Endothelial cell of umbilical vein (primary cell): ENCODE results near the gene WRAP53. TPM values are rescaled to one million over a fixed set of nuclear protein-coding genes. Genes with fewer than 3 reads are reported as not detected.

Source experiments
- BruUV-seq: library from RNA; stranded (reverse); fragments of 400-500 nt; replicated peaks from 2 replicates; lab custom pipeline; 2021; lab: Mats Ljungman, UMichigan
- CTCF ChIA-PET: fragments of 300-600, 350-600 bp; sonication (Branson Sonifier 250); formaldehyde crosslinking; loops from one replicate; lab custom pipeline; 2021; ENCODE audit warnings: antibody characterized with exemption, inconsistent platforms; lab: Charles Lee
- POLR2A ChIA-PET: fragments of 300-600, 350-600 bp; sonication (Branson Sonifier 250); formaldehyde crosslinking; loops from one replicate; lab custom pipeline; 2021; ENCODE audit warnings: antibody characterized with exemption, inconsistent platforms; lab: Charles Lee
- DNase-seq: peaks from one replicate; pipeline ENCODE4 v3.0.0-alpha.2; 2011; ENCODE audit warnings: low read depth, low spot score
- FAIRE-seq: peaks from 2 replicates; lab custom pipeline; 2011; peaks lifted over from hg19 to GRCh38; lab: Jason Lieb, UNC
- H2AFZ ChIP-seq: 2 replicates; pipeline ENCODE4 v1.6.0; 2012; ENCODE audit warnings: low read depth, low read length, control low read depth, inconsistent platforms
- H3K27ac ChIP-seq: 2 replicates; pipeline ENCODE4 v1.5.1; 2011; ENCODE audit warnings: low read depth, mild to moderate bottlenecking, control low read depth, low read length, moderate library complexity; ENCODE audit not compliant: insufficient read depth
- H3K27me3 ChIP-seq, 2 experiments: 2 replicates each; pipeline versions ENCODE4 v1.6.0 to v1.6.1; 2011; ENCODE audit warnings: low read length in 2 of 2, mixed read lengths in 1 of 2; ENCODE audit not compliant: control insufficient read depth in 2 of 2, insufficient read depth in 2 of 2
- H3K36me3 ChIP-seq, 2 experiments: 2 replicates in 1 of 2; 3 replicates in 1 of 2; pipeline ENCODE4 v1.5.1; 2011; ENCODE audit warnings: low read length in 2 of 2, mild to moderate bottlenecking in 1 of 2, moderate library complexity in 1 of 2; ENCODE audit not compliant: control insufficient read depth in 2 of 2, insufficient read depth in 2 of 2; ENCODE audit errors: extremely low read depth in 1 of 2
- H3K4me1 ChIP-seq: 3 replicates; pipeline ENCODE4 v1.5.1; 2011; ENCODE audit warnings: mild to moderate bottlenecking, low read length; ENCODE audit not compliant: control insufficient read depth, insufficient read depth; ENCODE audit errors: extremely low read depth
- H3K4me2 ChIP-seq: 2 replicates; pipeline ENCODE4 v1.6.1; 2011; ENCODE audit warnings: low read length, control low read depth, mixed read lengths; ENCODE audit not compliant: insufficient read depth
- H3K4me3 ChIP-seq, 3 experiments: fragments of 200-600 bp in 1 of 3; sonication (generic), shearing (Covaris generic) in 1 of 3; replicated peaks in 1 of 3; 2 replicates each; pipeline ENCODE4 v1.5.1; 2011 to 2016; ENCODE audit warnings: control low read depth in 3 of 3, low read length in 3 of 3, mild to moderate bottlenecking in 2 of 3, inconsistent platforms in 1 of 3, low read depth in 1 of 3, moderate library complexity in 1 of 3; ENCODE audit not compliant: insufficient read depth in 1 of 3
- H3K79me2 ChIP-seq: 2 replicates; pipeline ENCODE4 v1.6.0; 2012; ENCODE audit warnings: low read length, inconsistent platforms; ENCODE audit not compliant: control insufficient read depth, insufficient read depth
- H3K9ac ChIP-seq: replicated peaks from 2 replicates; pipeline ENCODE3; 2011; ENCODE audit warnings: low read length, control low read depth; ENCODE audit not compliant: insufficient read depth; ENCODE audit errors: extremely low read depth
- H3K9me1 ChIP-seq: replicated peaks from 3 replicates; pipeline ENCODE4 v1.6.0; 2011; ENCODE audit warnings: mild to moderate bottlenecking, low read length; ENCODE audit not compliant: control insufficient read depth, insufficient read depth; ENCODE audit errors: extremely low read depth
- H3K9me3 ChIP-seq: replicated peaks from 2 replicates; pipeline ENCODE4 v1.5.1; 2012; ENCODE audit warnings: low read length, inconsistent platforms; ENCODE audit not compliant: control insufficient read depth, insufficient read depth
- H4K20me1 ChIP-seq: replicated peaks from 2 replicates; pipeline ENCODE3; 2011; ENCODE audit warnings: mild to moderate bottlenecking, low read length; ENCODE audit not compliant: control insufficient read depth, insufficient read depth; ENCODE audit errors: extremely low read depth
- CTCF ChIP-seq, 2 donors: IDR thresholded peaks; 1 replicate in 1 of 2; 2 replicates in 1 of 2; pipeline ENCODE4 v1.5.1; 2011; ENCODE audit warnings: low read length in 2 of 2, mild to moderate bottlenecking in 2 of 2, moderate library complexity in 2 of 2, control low read depth in 1 of 2, inconsistent platforms in 1 of 2, low read depth in 1 of 2; ENCODE audit not compliant: insufficient read depth in 1 of 2; ENCODE audit errors: extremely low read depth in 1 of 2
- EZH2 ChIP-seq: IDR thresholded peaks from 2 replicates; pipeline ENCODE4 v1.6.1; 2012; ENCODE audit warnings: borderline replicate concordance, low read depth, mild to moderate bottlenecking, moderate library complexity, low read length, inconsistent platforms; ENCODE audit not compliant: severe bottlenecking
- FOS ChIP-seq: IDR thresholded peaks from 2 replicates; pipeline ENCODE4 v1.6.1; 2011; ENCODE audit warnings: mild to moderate bottlenecking, low read length, moderate library complexity, borderline replicate concordance; ENCODE audit not compliant: insufficient read depth
- GATA2 ChIP-seq: IDR thresholded peaks from 2 replicates; pipeline ENCODE4 v1.7.0; 2011; ENCODE audit warnings: low read depth, mild to moderate bottlenecking, moderate library complexity, mixed read lengths, low read length; ENCODE audit not compliant: insufficient read length, insufficient read depth
- JUN ChIP-seq: IDR thresholded peaks from 2 replicates; pipeline ENCODE4 v1.6.1; 2011; ENCODE audit warnings: borderline replicate concordance, low read depth; ENCODE audit not compliant: insufficient read length, insufficient read depth
- MYC ChIP-seq: IDR thresholded peaks from one replicate; pipeline ENCODE4 v1.6.1; 2011; ENCODE audit warnings: mild to moderate bottlenecking, low read depth, low read length
- POLR2A ChIP-seq: IDR thresholded peaks from 2 replicates; pipeline ENCODE4 v1.6.1; 2012; ENCODE audit warnings: low read depth, mild to moderate bottlenecking, control low read depth, low read length
- POLR2AphosphoS5 ChIP-seq: IDR thresholded peaks from 2 replicates; pipeline ENCODE4 v1.6.1; 2012; ENCODE audit warnings: low read depth, mild to moderate bottlenecking, control low read depth, low read length, moderate library complexity; ENCODE audit not compliant: insufficient read depth
- dilution Hi-C: fragments of 300-500 bp; cut with MboI; formaldehyde crosslinking; loops from one replicate; pipeline ENCODE4 v1.15.0; 2019; ENCODE audit warnings: low sequenced_read_pairs; ENCODE audit not compliant: extremely low pct_ligation_motif_present
- intact Hi-C: fragments of 100-400 bp; cut with micrococcal nuclease; formaldehyde crosslinking; loops from one replicate; pipeline ENCODE4 v1.10.0; 2022
- polyA plus RNA-seq, 4 experiments: library from polyadenylated mRNA; depleted of rRNA in 3 of 4; stranded (reverse) in 3 of 4; unstranded in 1 of 4; fragments of >200 nt; gene quantifications; 2 replicates each; pipeline versions ENCODE4 v1.2.1 to v1.2.3, GENCODE V29; 2011 to 2012; ENCODE audit warnings: missing spikeins in 1 of 4
- total RNA-seq: library from RNA; stranded (reverse); gene quantifications from 2 replicates; pipeline ENCODE4 v1.2.3, GENCODE V29; 2021
- TF ChIP-seq, protein P1 (sequence below): IDR thresholded peaks from 2 replicates; pipeline ENCODE4 v1.6.1; 2011; ENCODE audit not compliant: insufficient read depth, insufficient read length

The WRAP53 gene
- total and polyA plus RNA-seq, 2 donors (not counting 3 experiments of a cell fraction or from before 2014, with no cell fraction given): 17.9 to 28.0 TPM

GRCh38 chr17:7677388-7678067 lies 10.7 kb upstream of the WRAP53 start:
- Histone ChIP-seq H2AFZ (no peak overlapping the region), H3K9me3 (no peaks in the 10 kb centered on the region), H3K79me2 (peaks cover 5% of the 10 kb centered on the region), H3K27me3 (no peaks in the 10 kb centered on the region), H3K9ac (no peak overlapping the region), H3K4me3 (no peak overlapping the region), H3K36me3 (peaks cover 11 to 17% of the 10 kb centered on the region in 2 experiments), H3K27ac (no peak overlapping the region), H3K9me1 (no peaks in the 10 kb centered on the region), H3K4me2 (no peak overlapping the region), H3K4me1 (peaks cover 15% of the 10 kb centered on the region), H4K20me1 (peaks cover 2% of the 10 kb centered on the region)
- BruUV-seq: no TSS peak
- CTCF ChIA-PET: interaction anchor here (0.7 to 2.2 kb wide), 2 partner anchors 9 to 10 kb away, joined by 3 to 7 read pairs; partner anchors contain the start of gene TP53
- dilution Hi-C loops: no loop called here
- intact Hi-C loops: no loop called here
- POLR2A ChIA-PET: no interaction called here
- DNase-seq (no peak), FAIRE-seq (peak; percentile 21)
- TF ChIP-seq MYC: no peak
- TF ChIP-seq POLR2A: no peak
- no peak for TF ChIP-seq EZH2
- no peak for TF ChIP-seq FOS
- TF ChIP-seq CTCF (IDR thresholded peaks at IDR 0.05; ENCODE audit: extremely low read depth in 1 of 2, insufficient read depth in 1 of 2, low read depth in 1 of 2, low read length in 2 of 2): no peak
- no peak for TF ChIP-seq POLR2AphosphoS5
- TF ChIP-seq JUN: no peak
- TF ChIP-seq, protein P1, sequence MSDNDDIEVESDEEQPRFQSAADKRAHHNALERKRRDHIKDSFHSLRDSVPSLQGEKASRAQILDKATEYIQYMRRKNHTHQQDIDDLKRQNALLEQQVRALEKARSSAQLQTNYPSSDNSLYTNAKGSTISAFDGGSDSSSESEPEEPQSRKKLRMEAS: no peak
- TF ChIP-seq GATA2: no peak
